Measurements from ENCODE around the gene CDK19. TPM values are rescaled to one million over a fixed set of nuclear protein-coding genes. Genes with fewer than 3 reads are reported as not detected.

CDK19 gene
- total RNA-seq, 2 donors from 2014 or later, result 16.8 to 20.8 TPM

- H3K9ac ChIP-seq (ENCODE audit: extremely low read depth, low read length, poor library complexity, severe bottlenecking), result no peak overlapping the region
- WGBS, 2 experiments (ENCODE audit: insufficient coverage in 1 of 2, insufficient read length in 1 of 2), result 94% methylated on average over 3 of the region's 3 CpGs; no CpG with 5 or more reads in 1 of the 2 experiments
- no peaks in the 10 kb centered on the region for H3K9me3 ChIP-seq (ENCODE audit: control insufficient read depth, low read length)
- Mint-ChIP-seq H3K27me3 (ENCODE audit: insufficient read depth) (no peaks in the 10 kb centered on the region), H3K36me3 (ENCODE audit: low read depth) (peaks cover 11% of the 10 kb centered on the region), H3K9me3 (no peaks in the 10 kb centered on the region), H3K4me3 (no peak overlapping the region), H3K27ac (no peak overlapping the region), H3K4me1 (peaks cover 13% of the 10 kb centered on the region)
- H3K27me3 ChIP-seq (ENCODE audit: control insufficient read depth, insufficient read depth, low read length, poor library complexity, severe bottlenecking), result no peaks in the 10 kb centered on the region
- DNase-seq, result no peak
- H3K27ac ChIP-seq (ENCODE audit: low read depth, low read length), result no peak overlapping the region
- H3K4me1 ChIP-seq (ENCODE audit: control insufficient read depth, insufficient read depth, low read length), result peaks cover 3% of the 10 kb centered on the region
- H3K4me3 ChIP-seq (ENCODE audit: low read length), result no peak overlapping the region
- H3K36me3 ChIP-seq (ENCODE audit: control insufficient read depth, insufficient read depth, low read length), result no peaks in the 10 kb centered on the region
- TF ChIP-seq, protein P1, sequence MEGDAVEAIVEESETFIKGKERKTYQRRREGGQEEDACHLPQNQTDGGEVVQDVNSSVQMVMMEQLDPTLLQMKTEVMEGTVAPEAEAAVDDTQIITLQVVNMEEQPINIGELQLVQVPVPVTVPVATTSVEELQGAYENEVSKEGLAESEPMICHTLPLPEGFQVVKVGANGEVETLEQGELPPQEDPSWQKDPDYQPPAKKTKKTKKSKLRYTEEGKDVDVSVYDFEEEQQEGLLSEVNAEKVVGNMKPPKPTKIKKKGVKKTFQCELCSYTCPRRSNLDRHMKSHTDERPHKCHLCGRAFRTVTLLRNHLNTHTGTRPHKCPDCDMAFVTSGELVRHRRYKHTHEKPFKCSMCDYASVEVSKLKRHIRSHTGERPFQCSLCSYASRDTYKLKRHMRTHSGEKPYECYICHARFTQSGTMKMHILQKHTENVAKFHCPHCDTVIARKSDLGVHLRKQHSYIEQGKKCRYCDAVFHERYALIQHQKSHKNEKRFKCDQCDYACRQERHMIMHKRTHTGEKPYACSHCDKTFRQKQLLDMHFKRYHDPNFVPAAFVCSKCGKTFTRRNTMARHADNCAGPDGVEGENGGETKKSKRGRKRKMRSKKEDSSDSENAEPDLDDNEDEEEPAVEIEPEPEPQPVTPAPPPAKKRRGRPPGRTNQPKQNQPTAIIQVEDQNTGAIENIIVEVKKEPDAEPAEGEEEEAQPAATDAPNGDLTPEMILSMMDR (conservative IDR thresholded peaks at IDR 0.05), result no peak
These were observed 103.0 kb downstream of the CDK19 start for GRCh38 chr6:110712238-110712637.

DNA sequence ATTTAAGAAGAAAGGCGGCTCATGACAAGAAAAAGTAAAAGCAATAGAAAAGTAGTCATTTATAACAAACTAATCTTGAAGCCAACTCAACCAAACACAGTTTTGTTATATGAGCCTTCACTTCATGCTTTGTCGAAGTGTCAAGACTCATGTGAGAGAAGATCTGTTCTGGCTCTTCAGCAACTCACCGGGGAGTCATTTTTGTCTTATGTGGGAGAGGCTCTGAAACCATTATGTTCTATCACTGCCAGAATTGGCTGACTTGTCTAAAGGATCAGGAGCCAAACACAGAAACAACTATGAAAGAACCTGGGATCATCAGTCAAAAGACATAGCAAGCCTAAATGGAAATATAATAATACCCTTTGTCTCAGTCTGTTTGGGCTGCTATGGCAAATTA is 105.2 kb downstream of the CDK19 start:
- H3K4me1 Mint-ChIP-seq, result peaks cover 13% of the 10 kb centered on the region
- H3K27me3 ChIP-seq (ENCODE audit: control insufficient read depth, insufficient read depth, low read length, poor library complexity, severe bottlenecking), result no peaks in the 10 kb centered on the region
- no peaks in the 10 kb centered on the region for H3K9me3 Mint-ChIP-seq
- H3K4me3 ChIP-seq (ENCODE audit: low read length), result no peak overlapping the region
- H3K9ac ChIP-seq (ENCODE audit: extremely low read depth, low read length, poor library complexity, severe bottlenecking), result no peak overlapping the region
- DNase-seq, result no peak
- H3K36me3 ChIP-seq (ENCODE audit: control insufficient read depth, insufficient read depth, low read length), result no peaks in the 10 kb centered on the region
- H3K4me1 ChIP-seq (ENCODE audit: control insufficient read depth, insufficient read depth, low read length), result peaks cover 3% of the 10 kb centered on the region
- no peak overlapping the region for H3K27ac Mint-ChIP-seq
- WGBS, 2 experiments (ENCODE audit: insufficient coverage in 1 of 2, insufficient read length in 1 of 2), result 96 to 100% methylated on average over 2 to 3 of the region's 3 CpGs
- peaks cover 11% of the 10 kb centered on the region for H3K36me3 Mint-ChIP-seq (ENCODE audit: low read depth)
- no peaks in the 10 kb centered on the region for H3K9me3 ChIP-seq (ENCODE audit: control insufficient read depth, low read length)
- no peaks in the 10 kb centered on the region for H3K27me3 Mint-ChIP-seq (ENCODE audit: insufficient read depth)
- peak overlapping the region; percentile 25 for H3K27ac ChIP-seq (ENCODE audit: low read depth, low read length)
- no peak overlapping the region for H3K4me3 Mint-ChIP-seq
- TF ChIP-seq, protein P1 (conservative IDR thresholded peaks at IDR 0.05), result no peak

- H3K4me3 Mint-ChIP-seq, result no peak overlapping the region
- H3K27ac ChIP-seq (ENCODE audit: low read depth, low read length), result no peak overlapping the region
- peaks cover 19% of the 10 kb centered on the region for H3K4me1 Mint-ChIP-seq
- H3K27ac Mint-ChIP-seq, result peak overlapping the region; percentile 46
- DNase-seq, result peak; percentile 53
- 72% methylated on average over 2 of the region's 2 CpGs; no CpG with 5 or more reads in 1 of the 2 experiments for WGBS, 2 experiments (ENCODE audit: insufficient coverage in 1 of 2, insufficient read length in 1 of 2)
- H3K27me3 Mint-ChIP-seq (ENCODE audit: insufficient read depth), result no peaks in the 10 kb centered on the region
- H3K36me3 ChIP-seq (ENCODE audit: control insufficient read depth, insufficient read depth, low read length), result no peaks in the 10 kb centered on the region
- H3K9me3 Mint-ChIP-seq, result no peaks in the 10 kb centered on the region
- no peaks in the 10 kb centered on the region for H3K27me3 ChIP-seq (ENCODE audit: control insufficient read depth, insufficient read depth, low read length, poor library complexity, severe bottlenecking)
- H3K4me3 ChIP-seq (ENCODE audit: low read length), result peak overlapping the region; percentile 27
- H3K4me1 ChIP-seq (ENCODE audit: control insufficient read depth, insufficient read depth, low read length), result peaks cover 7% of the 10 kb centered on the region
- H3K9ac ChIP-seq (ENCODE audit: extremely low read depth, low read length, poor library complexity, severe bottlenecking), result no peak overlapping the region
- H3K36me3 Mint-ChIP-seq (ENCODE audit: low read depth), result peaks cover 6% of the 10 kb centered on the region
- no peaks in the 10 kb centered on the region for H3K9me3 ChIP-seq (ENCODE audit: control insufficient read depth, low read length)
- TF ChIP-seq, protein P1 (conservative IDR thresholded peaks at IDR 0.05), result no peak
These were observed 106.8 kb downstream of the CDK19 start for GRCh38 chr6:110708295-110708950.
